Measurements from ENCODE around the gene NHERF1. TPM values are rescaled to one million over a fixed set of nuclear protein-coding genes. Genes with fewer than 3 reads are reported as not detected.
A peak's percentile ranks its signal among the peaks of the same experiment; 100 is the strongest.

NHERF1 gene
- total and polyA plus RNA-seq, 2 of the 13 experiments (the other 11 are each of a cell fraction or from before 2014, with no cell fraction given) = 169 to 269 TPM

- TF ChIP-seq NR2F1 (CRISPR knock-in tag; IDR thresholded peaks at IDR 0.05) = no peak
- TF ChIP-seq SP5 (CRISPR knock-in tag; IDR thresholded peaks at IDR 0.05; ENCODE audit: borderline replicate concordance, low read depth) = no peak
- no peak for TF ChIP-seq ADNP (CRISPR knock-in tag; IDR thresholded peaks at IDR 0.05)
- peak; percentile 97 for TF ChIP-seq KDM2A (CRISPR knock-in tag; IDR thresholded peaks at IDR 0.05; ENCODE audit: borderline replicate concordance, low read depth)
- no peak for TF ChIP-seq POLR2G (IDR thresholded peaks at IDR 0.05; ENCODE audit: low read depth, low read length)
- no peak for TF ChIP-seq ETV6 (CRISPR knock-in tag; conservative IDR thresholded peaks at IDR 0.05)
- TF ChIP-seq HNRNPLL (IDR thresholded peaks at IDR 0.05; ENCODE audit: low read depth, low read length, poor library complexity, severe bottlenecking) = peak; percentile 55
- no peak for TF ChIP-seq NFE2L2 (IDR thresholded peaks at IDR 0.05; ENCODE audit: low read length)
- 0 out of 2 replicates have a peak, but pooled peaks have one; percentile 50 for TF ChIP-seq ZNF24 (IDR thresholded peaks at IDR 0.05)
- TF ChIP-seq, protein P1, sequence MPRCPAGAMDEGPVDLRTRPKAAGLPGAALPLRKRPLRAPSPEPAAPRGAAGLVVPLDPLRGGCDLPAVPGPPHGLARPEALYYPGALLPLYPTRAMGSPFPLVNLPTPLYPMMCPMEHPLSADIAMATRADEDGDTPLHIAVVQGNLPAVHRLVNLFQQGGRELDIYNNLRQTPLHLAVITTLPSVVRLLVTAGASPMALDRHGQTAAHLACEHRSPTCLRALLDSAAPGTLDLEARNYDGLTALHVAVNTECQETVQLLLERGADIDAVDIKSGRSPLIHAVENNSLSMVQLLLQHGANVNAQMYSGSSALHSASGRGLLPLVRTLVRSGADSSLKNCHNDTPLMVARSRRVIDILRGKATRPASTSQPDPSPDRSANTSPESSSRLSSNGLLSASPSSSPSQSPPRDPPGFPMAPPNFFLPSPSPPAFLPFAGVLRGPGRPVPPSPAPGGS (CRISPR knock-in tag; IDR thresholded peaks at IDR 0.05) = peak; percentile 74; the same call in 1 of the 2 replicates
- TF ChIP-seq ZNF792 (CRISPR knock-in tag; IDR thresholded peaks at IDR 0.05) = peak; percentile 89
- TF ChIP-seq NR2F6 (IDR thresholded peaks at IDR 0.05) = peak; percentile 41; the same call in 1 of the 2 replicates
- peak; percentile 42 for TF ChIP-seq NR2F6 (CRISPR knock-in tag; IDR thresholded peaks at IDR 0.05)
- peak; percentile 73; the same call in 1 of the 2 replicates for TF ChIP-seq ZNF335 (CRISPR knock-in tag; IDR thresholded peaks at IDR 0.05)
- peak; percentile 14; the same call in 1 of the 2 replicates for TF ChIP-seq ZBTB38 (CRISPR knock-in tag; IDR thresholded peaks at IDR 0.05)
- TF ChIP-seq POLR2A (IDR thresholded peaks at IDR 0.05; ENCODE audit: insufficient read depth in 1 of 2, low read depth in 2 of 2, low read length in 2 of 2) = no peak
- TF ChIP-seq AGO1 (IDR thresholded peaks at IDR 0.05; ENCODE audit: low read depth, low read length, poor library complexity, severe bottlenecking) = peak; percentile 44
- no peak for TF ChIP-seq MYNN (CRISPR knock-in tag; IDR thresholded peaks at IDR 0.05; ENCODE audit: low read depth)
- TF ChIP-seq ZNF224 (CRISPR knock-in tag; IDR thresholded peaks at IDR 0.05) = no peak
- no peak for TF ChIP-seq HMG20B (CRISPR knock-in tag; conservative IDR thresholded peaks at IDR 0.05)
- no peak for TF ChIP-seq AKAP8 (CRISPR knock-in tag; IDR thresholded peaks at IDR 0.05)
- no peak for TF ChIP-seq ZNF589 (CRISPR knock-in tag; conservative IDR thresholded peaks at IDR 0.05)
- TF ChIP-seq ZNF180 (CRISPR knock-in tag; IDR thresholded peaks at IDR 0.05; ENCODE audit: borderline replicate concordance, low read depth) = no peak
- TF ChIP-seq DR1 (CRISPR knock-in tag; IDR thresholded peaks at IDR 0.05) = peak; percentile 49
- no peak for TF ChIP-seq SOX13 (IDR thresholded peaks at IDR 0.05)
- TF ChIP-seq SOX13 (CRISPR knock-in tag; conservative IDR thresholded peaks at IDR 0.05 in 1 of 2, IDR thresholded peaks at IDR 0.05 in 1 of 2) = no peak
- no peak for TF ChIP-seq KLF13 (CRISPR knock-in tag; IDR thresholded peaks at IDR 0.05)
- TF ChIP-seq, protein P2, sequence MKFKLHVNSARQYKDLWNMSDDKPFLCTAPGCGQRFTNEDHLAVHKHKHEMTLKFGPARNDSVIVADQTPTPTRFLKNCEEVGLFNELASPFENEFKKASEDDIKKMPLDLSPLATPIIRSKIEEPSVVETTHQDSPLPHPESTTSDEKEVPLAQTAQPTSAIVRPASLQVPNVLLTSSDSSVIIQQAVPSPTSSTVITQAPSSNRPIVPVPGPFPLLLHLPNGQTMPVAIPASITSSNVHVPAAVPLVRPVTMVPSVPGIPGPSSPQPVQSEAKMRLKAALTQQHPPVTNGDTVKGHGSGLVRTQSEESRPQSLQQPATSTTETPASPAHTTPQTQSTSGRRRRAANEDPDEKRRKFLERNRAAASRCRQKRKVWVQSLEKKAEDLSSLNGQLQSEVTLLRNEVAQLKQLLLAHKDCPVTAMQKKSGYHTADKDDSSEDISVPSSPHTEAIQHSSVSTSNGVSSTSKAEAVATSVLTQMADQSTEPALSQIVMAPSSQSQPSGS (CRISPR knock-in tag; IDR thresholded peaks at IDR 0.05) = peak; percentile 34; the same call in 1 of the 2 replicates
- TF ChIP-seq ZZZ3 (CRISPR knock-in tag; IDR thresholded peaks at IDR 0.05; ENCODE audit: borderline replicate concordance) = no peak
Observed at GRCh38 chr17:74744714-74745547, 3.5 kb upstream of the NHERF1 start (continued).
